GM10248 (cell line): ENCODE data around the gene KAZN.

Source experiments
- CTCF ChIA-PET: fragments of 300-600 bp; sonication (Branson Sonifier 250); formaldehyde crosslinking; extraction: SDS; loops from one replicate; lab custom pipeline; 2021; ENCODE audit warnings: antibody characterized with exemption; lab: Yijun Ruan, JAX
- POLR2A ChIA-PET: fragments of 350-650 bp; sonication (Branson Sonifier 250); formaldehyde crosslinking; extraction: SDS; loops from one replicate; lab custom pipeline; 2020; ENCODE audit warnings: antibody characterized with exemption; lab: Yijun Ruan, JAX
- DNase-seq: peaks from one replicate; pipeline ENCODE4 v3.0.0; 2012; ENCODE audit errors: extremely low spot score
- CTCF ChIP-seq: IDR thresholded peaks from 2 replicates; pipeline ENCODE4 v1.5.1; 2012; ENCODE audit warnings: mild to moderate bottlenecking, low read depth; ENCODE audit errors: extremely low read depth, missing control alignments, control extremely low read depth

The KAZN gene

GRCh38 chr1:15000671-15001070 lies 402.2 kb downstream of the KAZN start:
- ChIA-PET POLR2A (no interaction called here), CTCF (no interaction called here)
- DNase-seq = no peak
- no peak for TF ChIP-seq CTCF

- DNase-seq = no peak
- TF ChIP-seq CTCF = no peak
- POLR2A ChIA-PET = no interaction called here
- CTCF ChIA-PET = no interaction called here
Observed at GRCh38 chr1:15001317-15001915, 402.9 kb downstream of the KAZN start.

- CTCF ChIA-PET = interaction anchor here (1.6 kb wide), 2 partner anchors 18 to 26 kb away, joined by 3 to 4 read pairs; no protein-coding TSS in a partner anchor
- no peak for TF ChIP-seq CTCF
- POLR2A ChIA-PET = no interaction called here
- no peak for DNase-seq
Observed at GRCh38 chr1:15002325-15002724, 403.8 kb downstream of the KAZN start.

GRCh38 chr1:15004396-15004795 lies 405.9 kb downstream of the KAZN start:
- no peak for TF ChIP-seq CTCF
- ChIA-PET POLR2A (no interaction called here), CTCF (interaction anchor here (1.1 kb wide), 1 partner anchor 22 kb away, joined by 3 read pairs; no protein-coding TSS in a partner anchor)
- DNase-seq = no peak

GRCh38 chr1:15005116-15005515 lies 406.6 kb downstream of the KAZN start:
- POLR2A ChIA-PET = no interaction called here
- CTCF ChIA-PET = no interaction called here
- no peak for TF ChIP-seq CTCF
- DNase-seq = no peak

- POLR2A ChIA-PET = no interaction called here
- TF ChIP-seq CTCF = no peak
- DNase-seq = no peak
- CTCF ChIA-PET = interaction anchor here (0.8 kb wide), 1 partner anchor 20 kb away, joined by 3 read pairs; no protein-coding TSS in a partner anchor
Observed at GRCh38 chr1:15007368-15007767, 408.9 kb downstream of the KAZN start.
